GM18951 (cell line): ENCODE results near the gene FAM131B.

Experiments
- POLR2A ChIP-seq: IDR thresholded peaks from 4 replicates; pipeline ENCODE4 v1.6.1; 2011; ENCODE audit warnings: mild to moderate bottlenecking; ENCODE audit not compliant: insufficient read length, insufficient read depth; ENCODE audit errors: extremely low read depth
- in situ Hi-C: fragments of 300-500 bp; cut with MboI; formaldehyde crosslinking; loops from one replicate; pipeline ENCODE4 v1.12.0; 2022; ENCODE audit warnings: low sequenced_read_pairs, mixed read lengths, inconsistent platforms; ENCODE audit not compliant: unreplicated experiment

Gene FAM131B

DNA sequence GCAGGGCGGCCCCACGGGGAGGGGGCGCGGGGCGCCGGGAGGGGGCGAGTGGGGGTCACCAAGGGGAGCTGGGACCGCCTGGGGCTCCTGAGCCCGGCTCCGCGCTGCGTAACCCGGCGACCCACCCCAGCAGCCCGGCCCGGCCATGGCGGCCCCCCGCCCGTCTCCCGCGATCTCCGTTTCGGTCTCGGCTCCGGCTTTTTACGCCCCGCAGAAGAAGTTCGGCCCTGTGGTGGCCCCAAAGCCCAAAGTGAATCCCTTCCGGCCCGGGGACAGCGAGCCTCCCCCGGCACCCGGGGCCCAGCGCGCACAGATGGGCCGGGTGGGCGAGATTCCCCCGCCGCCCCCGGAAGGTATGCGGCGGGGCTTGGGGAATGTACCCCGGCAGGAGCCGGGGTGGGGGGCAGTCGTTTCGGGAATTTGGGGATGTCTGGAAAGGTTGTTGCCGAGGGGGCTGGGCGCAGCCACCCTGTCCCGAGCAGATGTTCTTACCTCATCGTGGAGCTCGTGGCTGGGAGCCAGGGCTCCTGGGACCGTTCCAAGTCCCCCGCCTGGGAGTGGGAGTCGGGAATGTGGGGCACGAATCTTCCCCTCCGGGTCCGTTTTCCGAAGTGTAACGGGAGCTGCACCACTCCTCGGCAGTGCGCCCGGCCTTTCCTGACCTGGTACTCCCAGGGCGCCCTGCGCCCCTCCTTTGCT, 19.1 kb upstream of the FAM131B start:
- TF ChIP-seq POLR2A = no peak
- in situ Hi-C loops = no loop called here

DNA sequence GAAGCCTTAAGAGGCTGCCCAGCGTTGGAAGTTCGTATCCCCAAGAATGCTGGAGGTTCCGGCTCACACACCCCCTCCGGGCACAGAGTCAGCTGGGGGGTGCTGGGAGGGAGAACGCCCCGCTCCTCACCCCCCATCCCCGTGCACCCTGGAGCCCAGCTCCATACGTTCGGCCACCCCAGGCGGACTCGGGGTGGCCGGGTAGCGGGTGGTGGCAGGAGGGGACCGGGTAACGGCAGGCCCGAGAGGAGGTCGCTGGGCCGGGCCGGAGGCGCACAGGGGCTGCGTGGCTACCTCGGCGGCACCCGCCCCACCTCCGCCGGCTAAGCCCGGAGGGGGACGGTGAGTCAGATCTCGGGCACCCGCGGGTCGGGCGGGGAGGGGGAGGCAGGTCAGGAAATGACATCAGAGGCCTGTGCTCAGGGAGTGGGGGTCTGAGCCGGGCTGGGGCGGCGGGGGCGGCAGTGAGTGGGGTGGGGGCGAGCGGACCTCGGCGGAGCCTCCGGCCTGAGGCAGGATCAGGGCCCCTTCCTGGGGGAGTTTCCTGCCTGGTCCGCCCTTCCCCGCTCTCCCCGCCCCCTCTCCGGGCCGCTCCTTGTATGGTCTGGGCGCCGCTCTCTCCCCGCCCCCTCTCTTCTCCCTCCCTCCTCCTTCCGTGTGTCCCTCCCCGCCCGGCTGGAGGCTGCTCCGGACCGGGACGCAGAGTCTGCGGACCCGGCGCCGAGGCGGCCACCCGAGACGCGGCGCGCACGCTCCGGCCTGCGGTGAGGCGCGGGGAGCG, 18.3 kb upstream of the FAM131B start, which contains the start of gene ZYX:
ZYX (plus strand) TSS at position 700 of the 781 bp plus-strand sequence. CDS start 227 bp downstream, outside the sequence.
- TF ChIP-seq POLR2A = peak; percentile 85
- in situ Hi-C loops = no loop called here

DNA sequence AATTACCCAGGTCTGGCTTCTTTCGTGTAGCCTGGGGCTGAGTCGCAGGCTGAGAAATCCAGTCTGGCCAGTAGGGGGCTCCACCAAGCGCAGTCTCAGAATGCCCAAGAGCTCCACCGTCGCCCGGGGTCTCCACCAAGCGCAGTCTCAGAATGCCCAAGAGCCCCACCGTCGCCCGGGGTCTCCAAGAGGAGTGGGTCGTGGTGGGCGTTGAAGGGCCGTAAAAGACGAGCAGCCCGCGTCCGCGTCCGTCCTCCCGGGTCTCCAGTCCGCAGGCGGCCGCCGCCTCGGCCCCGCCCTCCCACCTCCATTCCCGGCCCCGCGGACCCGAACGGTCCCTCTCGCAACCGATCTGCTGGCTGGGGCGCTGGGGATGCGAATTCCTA, 17.7 kb upstream of the FAM131B start:
- in situ Hi-C loops = no loop called here
- TF ChIP-seq POLR2A = no peak

DNA sequence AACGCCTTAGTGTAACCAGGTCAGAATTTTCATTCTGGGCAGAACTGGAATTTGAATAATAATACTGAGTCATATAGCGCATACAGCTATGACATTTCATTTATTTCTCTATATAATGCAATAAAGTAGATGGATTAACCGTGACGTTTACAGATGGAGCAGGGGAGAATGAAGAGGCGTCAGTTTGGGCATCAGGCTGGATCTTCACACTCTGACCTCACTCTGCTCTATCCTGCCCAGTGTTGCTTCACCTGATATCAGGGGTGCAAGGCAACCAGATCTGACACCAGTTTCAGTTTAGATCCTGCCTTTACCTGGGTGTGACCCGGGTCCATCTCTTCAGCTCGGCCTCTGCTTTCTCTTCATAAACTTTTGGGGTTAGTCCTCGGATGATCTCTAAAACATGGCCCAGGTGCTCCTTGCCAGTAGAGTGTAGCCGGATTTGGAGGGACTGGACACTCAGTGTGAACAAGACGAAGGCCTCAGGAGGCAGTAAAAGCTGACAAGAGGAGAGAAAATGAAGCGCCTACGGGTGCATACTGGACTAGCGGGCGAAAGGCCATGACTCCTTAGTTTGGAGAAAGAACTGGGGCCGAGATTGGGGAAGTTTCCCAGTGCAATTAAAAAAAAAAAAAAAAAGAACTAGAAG, 17.2 kb upstream of the FAM131B start:
- in situ Hi-C loops = no loop called here
- no peak for TF ChIP-seq POLR2A

DNA sequence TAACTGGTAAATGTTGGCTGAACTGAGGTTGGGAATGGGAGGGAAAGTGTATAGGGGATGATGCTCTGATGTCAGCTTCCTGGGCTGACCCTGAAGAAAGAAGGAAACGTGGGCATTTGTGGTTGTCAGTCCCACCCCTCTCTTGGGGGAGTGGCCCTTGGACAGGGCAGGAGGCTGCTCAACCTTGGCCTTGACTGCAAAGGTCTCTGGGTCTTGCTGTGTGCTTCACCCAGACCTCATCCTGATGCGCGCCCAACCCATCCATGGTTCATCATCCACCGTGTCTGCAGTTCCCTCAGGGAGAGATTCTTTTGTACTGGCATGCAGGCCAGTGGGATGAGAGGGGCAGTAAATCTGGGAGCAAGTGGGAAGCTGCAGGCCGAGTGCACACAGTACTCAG, 13.9 kb upstream of the FAM131B start:
- in situ Hi-C loops = no loop called here
- no peak for TF ChIP-seq POLR2A

DNA sequence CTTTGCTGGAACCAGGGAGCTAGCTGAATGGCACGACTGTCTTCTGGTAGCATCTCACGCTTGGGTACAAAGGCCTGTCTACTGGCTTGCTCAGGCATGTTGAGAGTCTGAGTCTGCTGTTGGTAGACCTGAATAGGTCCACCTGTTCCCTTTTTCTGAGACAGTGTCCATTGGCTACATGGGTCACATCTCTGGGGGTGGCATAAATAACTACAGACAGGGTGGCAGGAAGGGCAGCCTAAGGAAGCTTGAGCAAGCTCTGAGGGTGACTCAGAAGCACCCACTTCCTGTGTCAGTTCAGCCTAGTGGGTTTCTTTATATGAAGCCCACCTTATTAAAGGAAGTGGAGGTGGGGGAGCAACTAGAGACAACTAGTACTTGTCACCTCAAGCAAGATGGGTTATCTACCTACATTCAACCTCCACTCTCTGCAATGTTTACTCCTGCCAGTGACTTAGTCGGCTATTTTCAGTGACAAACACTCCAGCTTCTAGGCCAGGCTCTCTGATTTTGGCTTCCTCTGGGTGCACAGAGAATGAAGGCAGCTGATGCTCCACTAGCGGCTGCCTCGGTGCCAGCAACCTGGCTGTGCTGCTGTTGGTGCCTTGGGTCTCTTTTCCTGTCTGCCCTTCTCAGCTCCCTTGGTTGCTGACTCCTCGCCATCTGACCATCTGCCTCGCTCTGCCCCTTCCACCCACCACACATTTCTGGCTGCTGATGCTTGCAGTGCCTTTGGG, 13.0 kb upstream of the FAM131B start:
- in situ Hi-C loops = no loop called here
- no peak for TF ChIP-seq POLR2A

DNA sequence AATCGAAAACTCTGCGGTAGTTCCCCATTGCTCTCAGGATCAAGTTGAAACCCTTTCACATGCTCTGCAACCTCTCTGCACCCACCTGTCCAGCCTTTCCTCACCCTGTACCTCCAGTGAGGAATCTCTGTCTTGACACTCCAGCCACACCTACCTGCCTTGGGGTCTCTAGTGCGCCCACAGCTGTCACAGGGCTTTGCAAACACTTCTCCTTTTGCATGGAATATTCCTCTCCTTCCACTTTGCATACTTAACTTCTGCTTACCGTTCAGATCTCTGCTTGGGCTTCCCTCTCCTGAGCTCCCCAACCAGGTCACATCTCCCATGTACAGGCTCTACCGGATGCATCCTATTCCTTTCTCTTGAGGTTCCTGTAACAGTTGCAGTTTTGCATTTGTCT, 12.0 kb upstream of the FAM131B start:
- in situ Hi-C loops = no loop called here

DNA sequence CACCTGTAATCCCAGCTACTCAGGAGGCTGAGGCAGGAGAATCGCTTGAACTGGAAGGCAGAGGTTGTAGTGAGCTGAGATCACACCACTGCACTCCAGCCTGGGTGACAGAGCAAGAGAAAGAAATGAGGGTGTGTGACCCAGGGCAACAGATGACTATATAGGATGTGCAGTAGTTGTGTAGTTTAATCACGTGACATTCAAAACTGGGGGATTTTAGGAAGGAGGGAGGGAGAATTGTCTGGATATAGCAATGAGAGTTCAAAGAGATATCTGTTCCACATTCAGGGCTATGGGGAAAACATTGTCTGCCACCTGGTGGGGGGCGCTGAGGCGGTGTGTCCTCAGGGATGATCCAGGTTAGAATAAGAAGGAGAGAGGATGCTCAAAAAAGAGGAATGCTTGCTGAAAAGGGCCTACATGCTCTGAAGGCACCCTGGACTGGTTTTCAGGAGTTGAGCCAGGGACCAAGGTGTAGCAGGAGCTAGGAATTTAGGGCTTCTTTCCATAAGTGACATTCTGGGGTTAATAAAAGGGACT, 10.8 kb upstream of the FAM131B start:
- no peak for TF ChIP-seq POLR2A
- in situ Hi-C loops = no loop called here

More for the DNA sequence above, 12.0 kb upstream of the FAM131B start:
- TF ChIP-seq POLR2A = no peak

DNA sequence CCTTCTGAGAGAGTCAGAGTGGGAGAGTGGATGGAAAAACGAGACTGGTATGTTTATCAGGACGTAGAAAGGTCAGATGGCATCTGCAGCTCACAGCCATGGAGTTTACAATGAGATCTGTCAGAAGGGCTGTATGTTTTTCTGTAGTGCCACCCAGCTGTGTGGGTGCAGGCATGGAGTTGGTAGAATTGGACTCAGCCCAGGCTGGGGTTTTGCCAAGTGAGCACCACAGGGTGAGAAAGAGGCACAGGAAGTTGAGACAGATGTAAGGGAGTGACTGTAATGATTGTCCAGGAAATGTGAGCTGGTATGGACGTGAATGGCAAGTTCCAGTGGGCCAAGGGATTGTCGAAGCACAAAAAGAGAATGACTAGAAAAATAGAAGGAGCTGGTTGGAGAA, 9.6 kb upstream of the FAM131B start:
- no peak for TF ChIP-seq POLR2A
- in situ Hi-C loops = no loop called here

DNA sequence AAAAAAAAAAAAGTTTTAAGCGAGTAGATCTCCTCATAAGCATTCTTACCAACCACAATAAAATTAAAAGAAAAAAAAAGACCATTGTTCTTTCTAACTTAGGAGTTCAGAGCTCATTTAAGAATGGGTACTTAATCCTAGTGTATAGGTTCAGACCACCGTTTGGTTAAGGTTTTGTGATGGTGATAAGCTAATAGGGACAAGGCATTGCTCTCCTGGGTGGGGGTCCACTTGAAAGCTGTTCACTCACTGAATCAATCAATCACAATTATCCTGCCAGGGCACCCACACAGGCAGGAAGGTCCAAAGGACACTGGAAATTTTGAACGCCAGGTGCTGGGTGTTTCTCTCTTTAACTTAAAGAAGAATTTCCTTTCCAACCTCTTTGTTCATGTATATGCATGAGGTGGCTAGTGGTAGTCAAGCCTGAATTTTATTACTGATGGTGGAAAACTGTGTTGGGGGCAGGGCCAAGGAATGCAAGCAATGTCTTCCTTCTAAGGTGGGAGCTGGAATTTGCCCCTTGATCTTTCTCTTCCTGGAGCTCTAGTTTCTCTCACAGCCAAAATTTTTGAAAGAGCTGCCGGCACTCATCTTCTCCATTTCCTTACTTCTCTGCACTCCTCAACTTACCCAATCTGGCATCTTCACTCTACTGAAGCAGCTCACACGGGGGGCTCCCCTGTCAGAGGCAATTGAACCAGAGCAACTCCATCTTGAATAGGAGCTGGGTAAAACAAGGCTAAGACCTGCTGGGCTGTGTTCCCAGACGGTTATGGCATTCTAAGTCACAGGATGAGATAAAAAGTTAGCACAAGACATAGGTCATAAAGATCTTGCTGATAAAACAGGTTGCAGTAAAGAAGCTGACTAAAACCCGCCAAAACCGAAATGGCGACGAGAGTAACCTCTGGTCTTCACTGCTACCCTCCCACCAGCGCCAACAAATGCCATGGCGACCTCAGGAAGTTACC, 7.5 kb upstream of the FAM131B start:
- in situ Hi-C loops = no loop called here
- TF ChIP-seq POLR2A = no peak

DNA sequence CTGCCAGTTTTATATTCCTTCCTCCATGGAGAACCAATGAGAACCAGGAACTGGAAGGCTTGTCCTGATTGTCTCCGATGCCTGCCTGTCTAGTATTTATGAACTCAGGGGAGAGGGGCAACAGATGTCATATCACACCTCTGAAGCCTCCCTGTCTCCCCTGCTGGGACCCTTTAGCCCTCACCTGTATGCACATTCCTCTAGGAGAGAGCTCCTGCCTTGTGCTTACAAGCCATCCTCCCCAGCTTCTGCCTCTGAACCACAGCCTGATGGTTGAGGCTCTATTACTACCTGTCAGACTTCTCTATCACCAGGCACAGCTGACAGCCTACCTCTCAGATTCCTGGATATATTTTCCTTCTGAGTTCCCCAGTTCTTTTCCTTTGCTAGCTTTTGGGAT, 5.9 kb upstream of the FAM131B start:
- no peak for TF ChIP-seq POLR2A
- in situ Hi-C loops = no loop called here

DNA sequence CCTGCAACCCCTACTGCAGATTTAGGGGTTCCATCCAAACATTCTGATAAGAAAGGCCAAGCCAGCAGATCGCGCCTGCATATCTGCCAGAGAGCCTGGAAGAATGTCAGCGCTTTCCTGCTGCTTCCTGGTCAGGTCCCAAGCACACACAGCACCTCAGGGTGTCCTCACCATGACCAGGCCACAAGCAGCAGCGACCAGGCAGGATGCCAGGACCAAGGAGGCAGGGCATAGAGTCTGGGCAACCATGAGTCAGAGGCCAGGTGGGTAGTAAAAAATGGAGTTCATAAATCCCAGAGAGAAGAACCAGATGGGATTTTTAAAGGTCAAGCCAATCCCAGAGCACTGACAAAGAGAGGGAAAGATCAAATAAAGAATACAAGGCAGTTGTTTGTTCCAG, 5.5 kb upstream of the FAM131B start:
- in situ Hi-C loops = no loop called here
- no peak for TF ChIP-seq POLR2A
